Spleen (tissue), 7 donors: ENCODE results near the gene DDX54.

Experiments
- CTCF ChIP-seq, 11 experiments: fragments of 200-600 bp in 7 of 11; fragments of 450-650 bp in 4 of 11; sonication (generic) in 4 of 11; IDR thresholded peaks in 8 of 11; conservative IDR thresholded peaks in 3 of 11; 1 replicate in 7 of 11; 2 replicates in 4 of 11; pipeline versions ENCODE4 v1.4.0 to v1.8.0; 2016 to 2021; ENCODE audit warnings: antibody characterized with exemption in 11 of 11, inconsistent platforms in 4 of 11, mild to moderate bottlenecking in 1 of 11
- POLR2A ChIP-seq, 3 donors: fragments of 450-650 bp; IDR thresholded peaks; one replicate each; pipeline ENCODE4 v1.5.1; 2017; ENCODE audit warnings: antibody characterized with exemption in 3 of 3, mild to moderate bottlenecking in 1 of 3
- POLR2AphosphoS5 ChIP-seq, 3 donors: sonication (generic); formaldehyde crosslinking; IDR thresholded peaks; one replicate each; pipeline ENCODE4 v1.5.1; 2017; ENCODE audit warnings: antibody characterized with exemption in 3 of 3
- donor health status: DM: no; HTN: no; CAD: no; lungs with moderate emphysema.
- donor health status: DM: no; HTN: no; CAD: no.
- donor health status: DM: no; HTN: no; CAD: no.

- TF ChIP-seq POLR2AphosphoS5 (IDR thresholded peaks at IDR 0.05) = no peak
- no peak for TF ChIP-seq CTCF (IDR thresholded peaks at IDR 0.05 in 8 of 11, conservative IDR thresholded peaks at IDR 0.05 in 3 of 11)
- no peak for TF ChIP-seq POLR2A (IDR thresholded peaks at IDR 0.05)
These were observed 44.6 kb downstream of the DDX54 start for GRCh38 chr12:113140706-113141105.
